Measurements from ENCODE around the gene LCN9. TPM values are rescaled to one million over a fixed set of nuclear protein-coding genes. Genes with fewer than 3 reads are reported as not detected.

LCN9 gene
- total and polyA plus RNA-seq, 2 of the 4 experiments (the other 2 are of a cell fraction), result not detected

DNA sequence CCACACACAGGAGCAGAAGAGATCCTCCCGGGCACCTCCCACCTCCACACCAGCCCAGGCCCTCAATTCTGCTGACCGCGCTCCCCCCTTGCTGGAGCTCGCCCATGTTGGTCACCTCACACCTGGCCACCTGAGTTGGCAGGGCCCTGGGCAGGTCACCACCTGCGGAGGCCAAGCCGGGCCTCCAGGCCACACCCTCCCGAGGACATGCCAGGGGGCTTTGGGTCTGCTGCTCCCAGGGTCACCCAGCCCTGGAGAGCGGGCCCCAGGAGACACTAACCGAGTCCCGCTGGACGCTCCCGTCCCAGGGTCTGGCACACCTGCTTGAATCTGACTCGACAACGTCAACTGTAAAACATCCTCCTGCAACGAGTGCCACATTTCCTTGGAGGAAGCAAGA, 34.1 kb downstream of the LCN9 start:
- WGBS, 2 experiments (ENCODE audit: extremely low coverage in 2 of 2, insufficient read length in 1 of 2), result 90% methylated on average over 4 of the region's 15 CpGs; no CpG with 5 or more reads in 1 of the 2 experiments
- Histone ChIP-seq H2BK5ac (ENCODE audit: low read depth, low read length, poor library complexity, severe bottlenecking) (no peak overlapping the region), H3K27ac (ENCODE audit: insufficient read depth, low read length) (no peak overlapping the region), H4K91ac (ENCODE audit: insufficient read depth, low read depth, low read length) (no peak overlapping the region), H3K23ac (ENCODE audit: low read depth, low read length) (no peak overlapping the region), H3K4ac (ENCODE audit: low read depth, low read length) (no peak overlapping the region), H3K4me1 (ENCODE audit: control insufficient read depth, insufficient read depth, low read length) (peaks cover 1% of the 10 kb centered on the region; the same call in 1 of the 2 replicates), H3K27me3 (ENCODE audit: control insufficient read depth, insufficient read depth, low read length) (peaks cover 6% of the 10 kb centered on the region; the same call in 1 of the 2 replicates), H2AK9ac (replicated peaks; ENCODE audit: low read depth, low read length, poor library complexity) (no peak overlapping the region), H2AFZ (replicated peaks; ENCODE audit: low read length, poor library complexity) (no peak overlapping the region), H3K4me2 (ENCODE audit: low read depth, low read length) (no peak overlapping the region), H2AK5ac (ENCODE audit: low read depth, low read length) (no peak overlapping the region), H3K9me3 (ENCODE audit: control insufficient read depth, insufficient read depth, low read length) (no peaks in the 10 kb centered on the region), H2BK15ac (ENCODE audit: low read depth, low read length) (no peak overlapping the region), H4K8ac (ENCODE audit: low read depth in 2 of 2, low read length in 2 of 2) (no peak overlapping the region), H4K5ac (ENCODE audit: low read depth, low read length) (no peak overlapping the region), H3K14ac (replicated peaks; ENCODE audit: low read depth, low read length) (no peak overlapping the region), H3K4me3 (ENCODE audit: insufficient read depth, low read depth, low read length) (no peak overlapping the region), H3K79me1 (ENCODE audit: low read depth in 1 of 2, low read length in 2 of 2) (no peaks in the 10 kb centered on the region), H3K18ac (ENCODE audit: low read depth, low read length) (no peak overlapping the region), H3K9me1 (ENCODE audit: insufficient read depth, low read length) (no peaks in the 10 kb centered on the region), H3K56ac (ENCODE audit: extremely low read depth, insufficient read depth, low read length) (no peak overlapping the region), H3K9ac (ENCODE audit: low read depth, low read length) (no peak overlapping the region), H2BK120ac (ENCODE audit: low read depth, low read length) (no peak overlapping the region), H2BK20ac (ENCODE audit: low read depth, low read length) (no peak overlapping the region), H4K20me1 (ENCODE audit: insufficient read depth, low read length) (no peaks in the 10 kb centered on the region), H3K36me3 (ENCODE audit: control insufficient read depth, insufficient read depth, low read length) (no peaks in the 10 kb centered on the region)
- TF ChIP-seq RFX5 (IDR thresholded peaks at IDR 0.05; ENCODE audit: low read depth, low read length) (no peak), MAFK (IDR thresholded peaks at IDR 0.05; ENCODE audit: low read depth, low read length) (no peak), RAD21 (IDR thresholded peaks at IDR 0.05; ENCODE audit: low read length) (no peak), SMC3 (IDR thresholded peaks at IDR 0.05; ENCODE audit: low read depth, low read length) (no peak), BHLHE40 (IDR thresholded peaks at IDR 0.05; ENCODE audit: low read depth, low read length) (no peak), MXI1 (IDR thresholded peaks at IDR 0.05; ENCODE audit: borderline replicate concordance, low read depth, low read length) (no peak), POLR2A (IDR thresholded peaks at IDR 0.05; ENCODE audit: low read depth, low read length) (no peak), FOS (IDR thresholded peaks at IDR 0.05; ENCODE audit: low read depth, low read length) (no peak), NFE2L2 (IDR thresholded peaks at IDR 0.05; ENCODE audit: low read depth, low read length) (no peak), CHD1 (IDR thresholded peaks at IDR 0.05; ENCODE audit: low read depth, low read length) (no peak), CEBPB (IDR thresholded peaks at IDR 0.05; ENCODE audit: low read depth, low read length) (no peak), RCOR1 (IDR thresholded peaks at IDR 0.05; ENCODE audit: insufficient replicate concordance, low read length) (no peak), MAZ (IDR thresholded peaks at IDR 0.05; ENCODE audit: borderline replicate concordance, low read depth, low read length) (no peak)
- TF ChIP-seq, protein P1, sequence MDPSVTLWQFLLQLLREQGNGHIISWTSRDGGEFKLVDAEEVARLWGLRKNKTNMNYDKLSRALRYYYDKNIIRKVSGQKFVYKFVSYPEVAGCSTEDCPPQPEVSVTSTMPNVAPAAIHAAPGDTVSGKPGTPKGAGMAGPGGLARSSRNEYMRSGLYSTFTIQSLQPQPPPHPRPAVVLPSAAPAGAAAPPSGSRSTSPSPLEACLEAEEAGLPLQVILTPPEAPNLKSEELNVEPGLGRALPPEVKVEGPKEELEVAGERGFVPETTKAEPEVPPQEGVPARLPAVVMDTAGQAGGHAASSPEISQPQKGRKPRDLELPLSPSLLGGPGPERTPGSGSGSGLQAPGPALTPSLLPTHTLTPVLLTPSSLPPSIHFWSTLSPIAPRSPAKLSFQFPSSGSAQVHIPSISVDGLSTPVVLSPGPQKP (IDR thresholded peaks at IDR 0.05; ENCODE audit: borderline replicate concordance, low read depth, low read length), result no peak
- TF ChIP-seq, protein P2, sequence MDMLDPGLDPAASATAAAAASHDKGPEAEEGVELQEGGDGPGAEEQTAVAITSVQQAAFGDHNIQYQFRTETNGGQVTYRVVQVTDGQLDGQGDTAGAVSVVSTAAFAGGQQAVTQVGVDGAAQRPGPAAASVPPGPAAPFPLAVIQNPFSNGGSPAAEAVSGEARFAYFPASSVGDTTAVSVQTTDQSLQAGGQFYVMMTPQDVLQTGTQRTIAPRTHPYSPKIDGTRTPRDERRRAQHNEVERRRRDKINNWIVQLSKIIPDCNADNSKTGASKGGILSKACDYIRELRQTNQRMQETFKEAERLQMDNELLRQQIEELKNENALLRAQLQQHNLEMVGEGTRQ (IDR thresholded peaks at IDR 0.05; ENCODE audit: low read depth, low read length), result no peak
- TF ChIP-seq, protein P3, sequence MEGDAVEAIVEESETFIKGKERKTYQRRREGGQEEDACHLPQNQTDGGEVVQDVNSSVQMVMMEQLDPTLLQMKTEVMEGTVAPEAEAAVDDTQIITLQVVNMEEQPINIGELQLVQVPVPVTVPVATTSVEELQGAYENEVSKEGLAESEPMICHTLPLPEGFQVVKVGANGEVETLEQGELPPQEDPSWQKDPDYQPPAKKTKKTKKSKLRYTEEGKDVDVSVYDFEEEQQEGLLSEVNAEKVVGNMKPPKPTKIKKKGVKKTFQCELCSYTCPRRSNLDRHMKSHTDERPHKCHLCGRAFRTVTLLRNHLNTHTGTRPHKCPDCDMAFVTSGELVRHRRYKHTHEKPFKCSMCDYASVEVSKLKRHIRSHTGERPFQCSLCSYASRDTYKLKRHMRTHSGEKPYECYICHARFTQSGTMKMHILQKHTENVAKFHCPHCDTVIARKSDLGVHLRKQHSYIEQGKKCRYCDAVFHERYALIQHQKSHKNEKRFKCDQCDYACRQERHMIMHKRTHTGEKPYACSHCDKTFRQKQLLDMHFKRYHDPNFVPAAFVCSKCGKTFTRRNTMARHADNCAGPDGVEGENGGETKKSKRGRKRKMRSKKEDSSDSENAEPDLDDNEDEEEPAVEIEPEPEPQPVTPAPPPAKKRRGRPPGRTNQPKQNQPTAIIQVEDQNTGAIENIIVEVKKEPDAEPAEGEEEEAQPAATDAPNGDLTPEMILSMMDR (conservative IDR thresholded peaks at IDR 0.05; ENCODE audit: low read depth, low read length), result no peak
- CTCF ChIA-PET, result interaction anchor here (1.0 kb wide), 1 partner anchor 18 kb away, joined by 3 read pairs; no protein-coding TSS in a partner anchor
- intact Hi-C loops (cut with micrococcal nuclease), result no loop called here
- POLR2A ChIA-PET (ENCODE audit: unreplicated experiment), result no interaction called here
- DNase-seq (no peak), ATAC-seq (ENCODE audit: low read depth) (no peak)
- no TSS peak for BruUV-seq (replicated peaks)
- dilution Hi-C loops (cut with HindIII; ENCODE audit: low sequenced_read_pairs, unreplicated experiment), result no loop called here
- in situ Hi-C loops (cut with MboI; ENCODE audit: low sequenced_read_pairs), result no loop called here
